HL-60/S4 (cell line): ENCODE measurements around the gene KCNMA1.

Experiments used
- in situ Hi-C: fragments of 300-500 bp; cut with MboI; formaldehyde crosslinking; loops from 2 replicates; pipeline ENCODE4 v1.14.3; 2022; ENCODE audit warnings: low sequenced_read_pairs

KCNMA1 gene

GRCh38 chr10:77177589-77177988 is 460.0 kb downstream of the KCNMA1 start:
- in situ Hi-C loops = loop anchor here (10.0 kb wide), 1 partner anchor 467 kb away; no protein-coding TSS in a partner anchor

GRCh38 chr10:77177161-77177560 is 460.4 kb downstream of the KCNMA1 start:
- in situ Hi-C loops = loop anchor here (10.0 kb wide), 1 partner anchor 468 kb away; no protein-coding TSS in a partner anchor

DNA sequence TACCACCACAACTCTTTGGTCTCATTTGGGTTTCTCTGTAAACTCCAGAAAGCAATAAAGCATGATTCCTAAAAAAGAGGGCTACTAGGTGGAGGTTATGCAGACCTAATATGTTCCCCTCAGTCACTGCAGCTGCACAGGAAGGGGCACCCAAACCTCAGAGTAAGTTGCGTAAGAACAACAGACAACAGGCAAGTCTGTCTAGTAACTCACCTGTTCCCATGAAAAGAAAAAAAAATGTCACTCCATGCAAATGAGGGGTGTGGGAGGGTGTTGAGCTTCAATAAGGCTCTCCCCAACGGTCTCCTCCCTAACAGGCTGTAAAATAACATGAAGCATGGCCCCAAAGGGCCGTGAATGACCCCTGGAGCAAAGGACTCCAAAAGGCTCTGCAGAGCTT is 461.4 kb downstream of the KCNMA1 start:
- in situ Hi-C loops = loop anchor here (10.0 kb wide), 1 partner anchor 469 kb away; no protein-coding TSS in a partner anchor

GRCh38 chr10:77175631-77176222 is 461.9 kb downstream of the KCNMA1 start:
- in situ Hi-C loops = loop anchor here (10.0 kb wide), 1 partner anchor 469 kb away; no protein-coding TSS in a partner anchor

DNA sequence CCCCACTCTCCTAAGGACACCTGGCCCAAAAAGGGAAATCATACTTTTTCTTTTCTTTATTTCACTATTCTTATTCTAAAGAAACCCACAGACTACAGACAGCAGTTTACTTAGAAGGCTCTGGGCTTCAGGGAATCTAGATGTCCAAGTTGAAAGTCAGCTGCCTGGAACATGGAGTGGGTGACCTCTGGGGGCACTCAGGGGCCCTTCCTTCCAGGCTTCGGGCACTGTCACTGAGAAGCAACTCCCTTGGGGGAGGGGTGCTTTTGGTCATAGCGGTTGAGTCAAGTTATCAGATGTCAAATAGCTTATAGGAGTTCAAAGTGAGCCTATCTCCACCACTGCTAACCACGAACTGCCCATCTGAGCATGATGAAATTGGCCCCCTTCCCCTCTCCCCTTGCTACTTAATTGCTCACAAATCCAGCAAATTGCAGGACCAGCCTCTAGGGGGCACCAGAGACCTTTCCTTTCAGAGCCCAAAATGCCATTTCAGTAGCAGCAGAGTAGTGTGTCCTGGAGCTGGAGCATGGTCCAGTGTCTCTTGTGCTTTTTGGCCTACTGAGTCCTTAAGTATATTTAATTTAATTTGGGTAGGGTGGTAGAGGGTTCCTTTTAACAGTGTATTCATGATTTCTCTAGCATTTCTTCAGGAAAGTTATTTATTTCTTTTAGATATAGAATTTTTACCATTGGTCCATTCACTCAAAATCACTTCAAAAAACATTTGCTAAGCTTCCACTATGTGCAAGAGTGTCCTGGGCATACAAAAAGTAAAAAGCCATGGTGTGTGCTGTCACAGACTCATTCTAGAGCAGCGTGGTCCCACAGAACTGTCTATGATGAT is 463.8 kb downstream of the KCNMA1 start:
- in situ Hi-C loops = loop anchor here (10.0 to 25.0 kb wide), 2 partner anchors 213 to 471 kb away; no protein-coding TSS in a partner anchor

DNA sequence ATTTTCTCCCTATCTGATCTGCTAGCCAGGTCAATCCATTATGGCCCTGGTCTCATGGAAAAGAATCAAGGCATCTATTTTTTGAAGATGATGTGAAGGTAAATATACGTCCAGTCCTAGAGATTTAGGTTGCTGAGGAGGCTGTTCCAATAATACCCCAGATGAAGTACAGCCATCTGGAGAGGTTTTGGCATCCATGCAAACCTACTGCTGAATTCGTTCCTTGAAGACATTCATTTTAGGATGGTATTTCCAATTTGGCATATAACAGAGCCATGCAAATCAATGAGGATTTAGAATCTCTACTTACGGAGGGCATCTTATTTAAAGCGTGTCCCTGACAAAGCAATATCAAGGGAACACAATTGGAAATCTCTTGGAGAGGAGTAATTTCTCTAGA is 465.5 kb downstream of the KCNMA1 start:
- in situ Hi-C loops = loop anchor here (10.0 to 25.0 kb wide), 2 partner anchors 215 to 473 kb away; no protein-coding TSS in a partner anchor

- in situ Hi-C loops = loop anchor here (25.0 kb wide), 1 partner anchor 218 kb away; no protein-coding TSS in a partner anchor
Measured at GRCh38 chr10:77168861-77169260, 468.7 kb downstream of the KCNMA1 start.

DNA sequence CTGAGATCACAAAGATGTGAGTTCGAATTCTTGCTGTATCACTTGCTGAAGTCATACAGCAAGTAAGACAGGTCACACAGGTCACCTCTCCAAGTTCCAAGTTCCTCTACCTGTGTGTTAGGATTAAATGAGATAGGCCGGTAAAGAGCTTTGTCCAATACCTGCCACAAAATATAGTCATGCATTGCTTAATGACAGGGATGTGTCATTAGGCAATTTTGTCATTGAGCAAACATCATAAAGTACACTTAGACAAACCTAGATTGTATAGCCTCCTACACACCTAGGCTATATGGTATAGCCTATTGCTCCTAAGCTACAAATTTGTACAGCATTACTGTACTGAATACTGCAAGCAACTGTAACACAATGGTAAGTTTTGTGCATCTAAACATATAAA is 469.4 kb downstream of the KCNMA1 start:
- in situ Hi-C loops = loop anchor here (25.0 kb wide), 1 partner anchor 219 kb away; no protein-coding TSS in a partner anchor

GRCh38 chr10:77165445-77166208 is 472.0 kb downstream of the KCNMA1 start:
- in situ Hi-C loops = loop anchor here (25.0 kb wide), 1 partner anchor 222 kb away; no protein-coding TSS in a partner anchor

GRCh38 chr10:77164616-77165311 is 472.8 kb downstream of the KCNMA1 start:
- in situ Hi-C loops = loop anchor here (25.0 kb wide), 1 partner anchor 223 kb away; no protein-coding TSS in a partner anchor

GRCh38 chr10:77163670-77164348 is 473.8 kb downstream of the KCNMA1 start:
- in situ Hi-C loops = loop anchor here (25.0 kb wide), 1 partner anchor 223 kb away; no protein-coding TSS in a partner anchor

DNA sequence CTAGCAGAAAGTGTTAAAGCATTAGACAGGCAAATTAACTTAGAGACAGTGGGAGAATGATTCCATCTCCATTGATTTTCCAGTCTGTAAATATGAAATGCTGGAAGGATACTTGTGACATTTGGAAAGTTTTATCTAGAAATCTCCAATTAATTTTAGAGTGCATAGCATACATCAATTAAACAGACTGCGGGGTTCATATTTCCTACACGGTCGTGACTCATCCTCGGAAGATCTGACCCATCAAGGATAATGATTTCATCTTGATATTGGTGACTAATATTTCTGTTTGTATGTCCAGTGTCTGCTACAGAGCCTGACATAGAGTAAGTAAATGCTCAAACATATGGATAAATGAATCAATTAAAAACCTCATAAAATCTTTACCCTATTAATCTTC is 474.9 kb downstream of the KCNMA1 start:
- in situ Hi-C loops = loop anchor here (25.0 kb wide), 1 partner anchor 225 kb away; no protein-coding TSS in a partner anchor

DNA sequence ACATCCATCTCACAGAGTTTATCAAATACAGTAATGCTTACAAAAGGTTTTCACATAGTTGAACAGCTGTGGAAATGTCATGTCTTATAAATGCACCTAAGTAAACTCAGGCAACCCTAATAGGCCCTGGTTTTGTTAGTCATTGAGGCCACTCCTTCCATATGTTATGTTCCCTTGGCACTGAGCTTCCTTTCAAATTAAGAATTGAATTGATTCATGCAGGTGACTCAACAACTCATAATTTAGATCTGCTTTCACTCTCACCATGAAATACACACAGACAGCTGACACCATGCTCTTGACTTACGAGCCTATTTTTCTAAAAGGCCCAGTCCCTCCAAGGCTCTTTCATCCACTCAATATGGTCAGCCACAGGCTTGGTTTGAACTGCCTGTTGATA is 476.9 kb downstream of the KCNMA1 start:
- in situ Hi-C loops = loop anchor here (25.0 kb wide), 1 partner anchor 227 kb away; no protein-coding TSS in a partner anchor

DNA sequence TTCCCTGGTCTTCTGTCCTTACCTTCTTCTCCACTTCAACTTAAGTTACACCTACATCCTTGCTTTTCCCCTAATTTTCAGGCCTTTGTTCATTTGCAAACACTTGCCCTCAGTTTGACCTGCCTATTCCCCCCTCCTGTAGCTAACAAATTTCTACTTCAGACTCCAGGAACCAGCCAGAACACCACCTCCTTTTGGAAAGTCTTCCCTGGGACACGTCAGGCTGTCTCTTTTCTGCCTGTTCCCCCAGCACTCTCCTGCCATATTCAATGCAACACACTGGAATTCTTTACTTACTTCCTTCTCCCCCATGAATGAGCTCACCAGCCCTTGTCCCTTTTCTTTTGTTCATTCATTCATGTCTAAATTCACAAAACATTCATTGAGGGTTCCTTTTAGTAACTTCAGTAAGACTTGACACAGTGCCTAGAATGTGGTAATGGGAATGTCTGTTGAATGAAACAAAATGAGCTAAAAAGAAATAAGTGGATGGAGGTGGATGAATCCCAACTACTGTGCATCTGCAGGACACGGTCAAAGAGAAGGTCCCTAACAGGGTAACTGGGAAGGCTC is 478.0 kb downstream of the KCNMA1 start:
- in situ Hi-C loops = loop anchor here (25.0 kb wide), 1 partner anchor 228 kb away; no protein-coding TSS in a partner anchor

GRCh38 chr10:77158666-77159065 is 478.9 kb downstream of the KCNMA1 start:
- in situ Hi-C loops = loop anchor here (25.0 kb wide), 1 partner anchor 229 kb away; no protein-coding TSS in a partner anchor

DNA sequence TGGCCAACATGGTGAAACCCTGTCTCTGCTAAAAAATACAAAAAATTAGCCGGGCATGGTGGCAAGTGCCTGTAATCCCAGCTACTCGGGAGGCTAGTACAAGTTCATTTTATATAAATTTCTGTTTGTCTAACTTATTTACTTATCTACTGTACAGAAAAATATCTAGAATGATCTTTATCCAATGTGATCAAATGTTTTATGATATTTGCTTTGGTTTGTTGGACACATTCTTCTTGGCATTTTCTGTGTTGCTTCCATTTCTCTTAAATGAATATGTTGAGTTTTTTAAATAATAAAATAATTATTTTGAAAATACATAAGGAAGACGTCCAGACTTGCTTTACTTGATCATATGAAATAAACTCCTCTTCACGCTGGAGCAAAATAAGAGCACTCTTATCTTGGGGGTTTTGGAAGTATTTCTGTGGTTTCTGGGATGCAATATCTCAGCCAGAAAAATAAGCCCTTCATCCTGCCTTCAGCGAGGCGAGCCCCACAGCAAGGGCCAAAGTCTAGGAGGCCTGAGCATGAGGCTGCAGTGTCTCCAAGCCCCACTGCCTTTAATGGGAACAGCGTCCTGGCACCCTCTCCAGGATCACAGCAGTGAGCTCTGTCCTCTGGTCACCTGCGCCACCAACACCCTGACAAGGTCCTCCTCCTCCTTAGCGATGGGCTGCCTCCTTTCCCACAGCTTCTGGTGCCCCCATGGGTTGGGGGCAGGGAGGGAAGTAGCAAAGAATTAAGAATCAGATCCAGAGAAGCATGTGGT is 480.2 kb downstream of the KCNMA1 start:
- in situ Hi-C loops = loop anchor here (25.0 kb wide), 1 partner anchor 230 kb away; no protein-coding TSS in a partner anchor

GRCh38 chr10:77156406-77156879 is 481.2 kb downstream of the KCNMA1 start:
- in situ Hi-C loops = loop anchor here (25.0 kb wide), 1 partner anchor 231 kb away; no protein-coding TSS in a partner anchor

DNA sequence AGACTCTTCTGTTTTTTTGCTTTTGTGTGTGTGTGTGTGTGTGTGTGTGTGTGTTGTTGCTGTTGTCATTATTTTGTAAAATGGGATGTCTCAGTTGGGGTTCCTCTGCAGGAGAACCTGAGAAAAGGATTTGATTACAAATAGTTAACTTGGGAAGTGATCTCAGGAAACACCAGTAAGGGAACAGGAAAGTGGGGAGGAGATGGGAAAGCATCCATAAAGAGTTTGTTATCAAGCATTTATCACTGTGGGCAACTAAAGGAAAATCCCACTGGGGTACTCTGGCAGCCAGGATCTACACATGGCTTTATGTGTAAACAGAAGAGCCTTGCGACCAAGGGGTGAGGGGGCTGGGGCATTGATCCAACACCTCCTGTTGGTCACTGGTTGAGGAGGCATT is 485.4 kb downstream of the KCNMA1 start:
- in situ Hi-C loops = loop anchor here (25.0 kb wide), 1 partner anchor 235 kb away; no protein-coding TSS in a partner anchor
